Measurements from ENCODE around the gene HPX.

DNA sequence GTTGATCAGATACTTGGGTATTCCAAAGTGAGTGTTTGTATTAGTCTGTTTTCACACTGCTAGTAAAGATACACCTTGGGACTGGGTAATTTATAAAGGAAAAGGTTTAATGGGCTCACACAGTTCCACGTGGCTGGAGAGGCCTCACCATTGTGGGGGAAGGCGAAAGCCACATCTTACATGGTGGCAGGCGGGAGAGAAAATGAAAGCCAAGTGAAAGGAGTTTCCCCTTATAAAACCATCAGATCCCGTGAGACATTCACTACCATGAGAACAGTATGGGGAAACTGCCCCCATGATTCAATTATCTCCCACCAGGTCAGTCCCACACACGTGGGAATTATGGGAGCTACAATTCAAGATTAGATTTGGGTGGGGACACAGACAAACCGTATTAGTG, 47.6 kb upstream of the HPX start:
- TF ChIP-seq, protein P1, sequence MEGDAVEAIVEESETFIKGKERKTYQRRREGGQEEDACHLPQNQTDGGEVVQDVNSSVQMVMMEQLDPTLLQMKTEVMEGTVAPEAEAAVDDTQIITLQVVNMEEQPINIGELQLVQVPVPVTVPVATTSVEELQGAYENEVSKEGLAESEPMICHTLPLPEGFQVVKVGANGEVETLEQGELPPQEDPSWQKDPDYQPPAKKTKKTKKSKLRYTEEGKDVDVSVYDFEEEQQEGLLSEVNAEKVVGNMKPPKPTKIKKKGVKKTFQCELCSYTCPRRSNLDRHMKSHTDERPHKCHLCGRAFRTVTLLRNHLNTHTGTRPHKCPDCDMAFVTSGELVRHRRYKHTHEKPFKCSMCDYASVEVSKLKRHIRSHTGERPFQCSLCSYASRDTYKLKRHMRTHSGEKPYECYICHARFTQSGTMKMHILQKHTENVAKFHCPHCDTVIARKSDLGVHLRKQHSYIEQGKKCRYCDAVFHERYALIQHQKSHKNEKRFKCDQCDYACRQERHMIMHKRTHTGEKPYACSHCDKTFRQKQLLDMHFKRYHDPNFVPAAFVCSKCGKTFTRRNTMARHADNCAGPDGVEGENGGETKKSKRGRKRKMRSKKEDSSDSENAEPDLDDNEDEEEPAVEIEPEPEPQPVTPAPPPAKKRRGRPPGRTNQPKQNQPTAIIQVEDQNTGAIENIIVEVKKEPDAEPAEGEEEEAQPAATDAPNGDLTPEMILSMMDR (IDR thresholded peaks at IDR 0.05): no peak
- no peak for TF ChIP-seq ZFX (IDR thresholded peaks at IDR 0.05; ENCODE audit: borderline replicate concordance)
